ENCODE data around the gene CTSV. TPM values are rescaled to one million over a fixed set of nuclear protein-coding genes. Genes with fewer than 3 reads are reported as not detected.
"Not testable (repeated sequence)": the region's sequence is repeated elsewhere in the genome, so short reads cannot be mapped to it uniquely, and the experiment has no call there.

Gene CTSV
- total RNA-seq, 1 experiment from 2014 or later: 10.7 TPM

GRCh38 chr9:97041898-97042297 is 3.0 kb upstream of the CTSV start:
- no peak for DNase-seq (ENCODE audit: low spot score)

- no peak for DNase-seq (ENCODE audit: low spot score)
Measured at GRCh38 chr9:97039514-97039860, 545 bp upstream of the CTSV start.

GRCh38 chr9:97023505-97023904 is 15.4 kb downstream of the CTSV start:
- DNase-seq (ENCODE audit: low spot score): not testable (repeated sequence)

GRCh38 chr9:97013151-97014132 is 25.5 kb downstream of the CTSV start:
- DNase-seq (ENCODE audit: low spot score): peak; percentile 57

- DNase-seq (ENCODE audit: low spot score): not testable (repeated sequence)
Measured at GRCh38 chr9:97012617-97013016, 26.3 kb downstream of the CTSV start.

GRCh38 chr9:97002195-97002594 is 36.7 kb downstream of the CTSV start:
- DNase-seq (ENCODE audit: low spot score): not testable (repeated sequence)

GRCh38 chr9:97001338-97001737 is 37.6 kb downstream of the CTSV start:
- not testable (repeated sequence) for DNase-seq (ENCODE audit: low spot score)

GRCh38 chr9:97000139-97000787 is 38.7 kb downstream of the CTSV start:
- DNase-seq (ENCODE audit: low spot score): not testable (repeated sequence)

GRCh38 chr9:96999733-97000132 is 39.2 kb downstream of the CTSV start:
- DNase-seq (ENCODE audit: low spot score): not testable (repeated sequence)

- DNase-seq (ENCODE audit: low spot score): not testable (repeated sequence)
Measured at GRCh38 chr9:96997009-96997701, 41.8 kb downstream of the CTSV start.

- DNase-seq (ENCODE audit: low spot score): not testable (repeated sequence)
Measured at GRCh38 chr9:96994531-96995016, 44.4 kb downstream of the CTSV start.

GRCh38 chr9:96992303-96992702 is 46.6 kb downstream of the CTSV start:
- DNase-seq (ENCODE audit: low spot score): not testable (repeated sequence)

- DNase-seq (ENCODE audit: low spot score): not testable (repeated sequence)
Measured at GRCh38 chr9:96989747-96990318, 49.1 kb downstream of the CTSV start.

- DNase-seq (ENCODE audit: low spot score): not testable (repeated sequence)
Measured at GRCh38 chr9:96984887-96985286, 54.1 kb downstream of the CTSV start.

GRCh38 chr9:96984139-96984538 is 54.8 kb downstream of the CTSV start:
- DNase-seq (ENCODE audit: low spot score): not testable (repeated sequence)

- DNase-seq (ENCODE audit: low spot score): not testable (repeated sequence)
Measured at GRCh38 chr9:96983496-96984122, 55.3 kb downstream of the CTSV start.

Other genes starting within 250 kb of the CTSV start
- 1.5 and 2.7 TPM in 2 replicates for gene ZNF782, start 184.6 kb downstream of the CTSV start, total RNA-seq (2014; rRNA removed; shearing (Covaris generic))
- gene NUTM2G, start 110.3 kb downstream of the CTSV start, total RNA-seq (2014; rRNA removed; shearing (Covaris generic)): not detected in 2 replicates